ENCODE measurements around the gene MARK2. TPM values are rescaled to one million over a fixed set of nuclear protein-coding genes. Genes with fewer than 3 reads are reported as not detected.

Gene MARK2
- total RNA-seq, 1 donor from 2014 or later: 40.1 TPM

DNA sequence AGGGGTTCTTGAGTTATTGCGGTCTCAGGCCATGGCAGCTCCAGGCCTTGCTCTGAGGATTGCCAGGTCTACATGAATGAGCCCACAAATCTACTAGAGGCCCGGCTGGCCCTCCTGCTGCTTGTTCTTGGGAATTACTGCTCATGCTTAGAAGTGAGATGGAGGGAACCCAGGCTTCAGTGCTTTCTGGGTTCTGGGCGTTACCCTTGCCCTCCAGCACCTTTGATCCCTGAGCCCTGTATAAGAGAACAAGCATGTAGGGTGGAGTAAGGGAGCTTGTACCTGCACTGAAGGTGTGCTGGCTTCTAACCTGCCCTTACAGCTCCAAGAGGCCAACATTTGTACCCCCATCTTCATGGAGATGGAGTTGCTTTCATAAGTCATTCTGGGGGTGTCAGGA lies 103.9 kb downstream of the MARK2 start:
- peaks cover 2% of the 10 kb centered on the region for H3K36me3 ChIP-seq (ENCODE audit: control insufficient read depth, insufficient read depth, low read length)
- no peak for DNase-seq (ENCODE audit: low read depth)
- H3K4me3 ChIP-seq (ENCODE audit: low read depth, low read length): no peak overlapping the region
- H3K27me3 ChIP-seq (ENCODE audit: control insufficient read depth, insufficient read depth, low read length): no peaks in the 10 kb centered on the region
- TF ChIP-seq, protein P1, sequence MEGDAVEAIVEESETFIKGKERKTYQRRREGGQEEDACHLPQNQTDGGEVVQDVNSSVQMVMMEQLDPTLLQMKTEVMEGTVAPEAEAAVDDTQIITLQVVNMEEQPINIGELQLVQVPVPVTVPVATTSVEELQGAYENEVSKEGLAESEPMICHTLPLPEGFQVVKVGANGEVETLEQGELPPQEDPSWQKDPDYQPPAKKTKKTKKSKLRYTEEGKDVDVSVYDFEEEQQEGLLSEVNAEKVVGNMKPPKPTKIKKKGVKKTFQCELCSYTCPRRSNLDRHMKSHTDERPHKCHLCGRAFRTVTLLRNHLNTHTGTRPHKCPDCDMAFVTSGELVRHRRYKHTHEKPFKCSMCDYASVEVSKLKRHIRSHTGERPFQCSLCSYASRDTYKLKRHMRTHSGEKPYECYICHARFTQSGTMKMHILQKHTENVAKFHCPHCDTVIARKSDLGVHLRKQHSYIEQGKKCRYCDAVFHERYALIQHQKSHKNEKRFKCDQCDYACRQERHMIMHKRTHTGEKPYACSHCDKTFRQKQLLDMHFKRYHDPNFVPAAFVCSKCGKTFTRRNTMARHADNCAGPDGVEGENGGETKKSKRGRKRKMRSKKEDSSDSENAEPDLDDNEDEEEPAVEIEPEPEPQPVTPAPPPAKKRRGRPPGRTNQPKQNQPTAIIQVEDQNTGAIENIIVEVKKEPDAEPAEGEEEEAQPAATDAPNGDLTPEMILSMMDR (IDR thresholded peaks at IDR 0.05; ENCODE audit: insufficient read depth, low read length, poor library complexity, severe bottlenecking): no peak

- Histone ChIP-seq H3K36me3 (ENCODE audit: control insufficient read depth, insufficient read depth, low read length) (peaks cover 2% of the 10 kb centered on the region), H3K4me3 (ENCODE audit: low read depth, low read length) (no peak overlapping the region), H3K27me3 (ENCODE audit: control insufficient read depth, insufficient read depth, low read length) (no peaks in the 10 kb centered on the region)
- no peak for DNase-seq (ENCODE audit: low read depth)
- TF ChIP-seq, protein P1 (IDR thresholded peaks at IDR 0.05; ENCODE audit: insufficient read depth, low read length, poor library complexity, severe bottlenecking): no peak
Measured at GRCh38 chr11:63944987-63945386, 106.1 kb downstream of the MARK2 start.

DNA sequence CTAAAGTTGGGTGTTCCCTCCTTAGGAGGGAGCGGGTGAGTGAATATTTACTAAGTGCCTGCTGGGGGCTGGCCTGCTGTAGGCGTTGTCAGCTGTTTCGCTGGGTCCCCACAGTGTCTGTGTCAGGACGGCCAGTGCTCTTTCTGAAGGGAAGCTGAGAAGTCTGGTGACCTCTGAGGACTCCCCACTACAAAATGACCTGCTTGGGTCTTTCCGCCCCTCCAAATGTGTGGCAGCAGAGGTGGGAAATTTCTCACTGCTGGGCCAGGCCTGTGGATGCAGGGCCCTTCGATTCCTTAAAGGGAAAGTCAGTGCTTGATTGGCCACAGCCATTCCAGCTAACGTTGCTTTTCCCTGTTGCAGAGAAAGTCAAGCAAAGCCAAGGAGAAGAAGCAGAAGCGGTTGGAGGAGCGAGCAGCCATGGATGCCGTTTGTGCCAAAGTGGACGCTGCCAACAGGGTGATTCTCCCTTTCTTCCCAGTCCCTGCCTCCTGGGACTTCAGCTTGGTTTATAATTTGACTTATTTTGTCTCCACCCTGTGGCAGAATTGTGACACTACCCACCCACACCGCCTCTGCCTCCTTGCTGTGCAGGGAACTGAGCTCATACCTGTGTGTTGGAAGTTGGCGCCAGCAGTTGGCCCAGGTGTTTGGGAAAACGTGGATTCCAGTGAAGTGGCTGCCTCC lies 106.7 kb downstream of the MARK2 start:
- Histone ChIP-seq H3K4me3 (ENCODE audit: low read depth, low read length) (no peak overlapping the region), H3K36me3 (ENCODE audit: control insufficient read depth, insufficient read depth, low read length) (peaks cover 2% of the 10 kb centered on the region), H3K27me3 (ENCODE audit: control insufficient read depth, insufficient read depth, low read length) (no peaks in the 10 kb centered on the region)
- peak; percentile 28 for DNase-seq (ENCODE audit: low read depth)
- TF ChIP-seq, protein P1 (IDR thresholded peaks at IDR 0.05; ENCODE audit: insufficient read depth, low read length, poor library complexity, severe bottlenecking): peak; percentile 68

DNA sequence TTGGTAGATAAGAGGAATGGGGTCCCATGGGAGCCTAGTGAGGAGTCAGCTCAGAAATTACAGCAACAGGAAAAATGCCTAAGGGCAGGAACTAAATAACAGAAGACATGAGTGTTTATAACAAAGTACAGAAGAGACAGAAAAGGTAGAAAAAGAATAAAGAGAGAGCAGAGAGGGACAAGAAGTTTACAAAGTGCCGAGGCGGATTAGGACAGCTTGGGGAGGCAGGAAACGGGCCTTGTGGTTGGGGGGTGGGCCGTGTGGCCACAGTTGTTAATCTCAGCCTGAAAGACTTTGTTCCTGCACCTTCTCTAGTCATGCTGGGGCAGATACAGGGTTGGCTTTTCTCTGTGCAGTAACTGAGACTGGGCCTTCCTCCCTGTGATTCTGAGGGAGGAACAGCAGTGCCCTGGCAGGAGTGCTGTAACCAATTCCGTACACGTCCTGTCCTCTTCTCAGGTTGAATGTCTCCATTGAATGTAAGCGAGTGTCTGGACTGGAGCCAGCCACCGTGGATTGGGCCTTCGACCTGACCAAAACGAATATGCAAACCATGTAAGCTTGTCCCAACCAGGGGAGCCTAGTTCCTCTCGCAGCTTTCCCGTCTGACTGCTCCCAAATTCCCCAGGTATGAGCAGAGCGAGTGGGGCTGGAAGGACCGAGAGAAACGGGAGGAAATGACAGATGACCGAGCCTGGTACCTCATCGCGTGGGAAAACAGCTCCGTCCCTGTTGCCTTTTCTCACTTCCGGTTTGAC lies 113.0 kb downstream of the MARK2 start:
- no peak overlapping the region for H3K4me3 ChIP-seq (ENCODE audit: low read depth, low read length)
- no peak for DNase-seq (ENCODE audit: low read depth)
- TF ChIP-seq, protein P1 (IDR thresholded peaks at IDR 0.05; ENCODE audit: insufficient read depth, low read length, poor library complexity, severe bottlenecking): no peak
- no peaks in the 10 kb centered on the region for H3K27me3 ChIP-seq (ENCODE audit: control insufficient read depth, insufficient read depth, low read length)
- no peaks in the 10 kb centered on the region for H3K36me3 ChIP-seq (ENCODE audit: control insufficient read depth, insufficient read depth, low read length)

DNA sequence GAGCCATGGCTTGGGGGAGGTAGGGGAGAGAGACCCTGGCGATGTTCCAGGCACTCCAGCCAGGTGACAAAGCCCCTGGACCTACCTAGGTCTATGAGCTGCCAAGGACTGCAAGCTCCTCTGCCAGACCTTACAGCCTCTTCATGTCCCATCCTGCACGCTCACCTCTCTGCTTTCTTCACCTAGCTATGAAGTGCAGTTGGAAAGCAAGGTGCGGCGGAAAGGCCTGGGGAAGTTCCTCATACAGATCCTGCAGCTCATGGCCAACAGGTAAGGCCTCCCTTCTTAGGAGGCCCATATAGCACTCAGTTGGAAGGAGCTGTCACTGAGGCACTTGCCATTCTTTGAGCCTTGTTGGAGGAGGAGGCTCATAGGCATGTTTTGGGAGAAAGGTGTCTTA lies 113.7 kb downstream of the MARK2 start:
- Histone ChIP-seq H3K36me3 (ENCODE audit: control insufficient read depth, insufficient read depth, low read length) (no peaks in the 10 kb centered on the region), H3K4me3 (ENCODE audit: low read depth, low read length) (no peak overlapping the region), H3K27me3 (ENCODE audit: control insufficient read depth, insufficient read depth, low read length) (no peaks in the 10 kb centered on the region)
- DNase-seq (ENCODE audit: low read depth): no peak
- TF ChIP-seq, protein P1 (IDR thresholded peaks at IDR 0.05; ENCODE audit: insufficient read depth, low read length, poor library complexity, severe bottlenecking): no peak
